GM12878 (cell line): ENCODE data around the gene CCDC63. TPM values are rescaled to one million over a fixed set of nuclear protein-coding genes. Genes with fewer than 3 reads are reported as not detected.

Experiments
- BHLHE40 ChIP-seq, 2 experiments: fragments of 450-650 bp in 1 of 2; IDR thresholded peaks; 2 replicates each; pipeline ENCODE4 v1.6.1; 2011 to 2017; ENCODE audit warnings: low read depth in 2 of 2, borderline replicate concordance in 1 of 2, improper control_type of control experiment in 1 of 2, low read length in 1 of 2, mild to moderate bottlenecking in 1 of 2
- CBX3 ChIP-seq: fragments of 200-600 bp; sonication (generic); IDR thresholded peaks from 2 replicates; pipeline ENCODE4 v1.6.1; 2016; ENCODE audit warnings: low read depth, borderline replicate concordance
- CEBPB ChIP-seq, 2 experiments: fragments of 150-350 bp in 1 of 2; IDR thresholded peaks; 2 replicates each; pipeline ENCODE4 v1.6.1; 2012 to 2014; ENCODE audit warnings: low read depth in 2 of 2, low read length in 2 of 2, borderline replicate concordance in 1 of 2, inconsistent platforms in 1 of 2
- E2F4 ChIP-seq: IDR thresholded peaks from 2 replicates; pipeline ENCODE4 v1.6.1; 2012; ENCODE audit warnings: low read depth, low read length, improper control_type of control experiment
- ESRRA ChIP-seq: IDR thresholded peaks from 2 replicates; pipeline ENCODE4 v1.6.1; 2012; ENCODE audit warnings: mild to moderate bottlenecking, low read length, improper control_type of control experiment
- FOXM1 ChIP-seq: IDR thresholded peaks from 2 replicates; pipeline ENCODE4 v1.6.1; 2012; ENCODE audit warnings: low read depth, mild to moderate bottlenecking, inconsistent platforms, low read length, moderate library complexity
- GATAD2B ChIP-seq: fragments of 450-650 bp; conservative IDR thresholded peaks from 2 replicates; pipeline ENCODE4 v1.6.1; 2017; ENCODE audit warnings: low read depth, mild to moderate bottlenecking, moderate library complexity
- KAT2A ChIP-seq: conservative IDR thresholded peaks from 2 replicates; pipeline ENCODE4 v1.6.1; 2011; ENCODE audit warnings: low read depth, low read length; ENCODE audit not compliant: control insufficient read depth
- MTA2 ChIP-seq: fragments of 450-650 bp; IDR thresholded peaks from 2 replicates; pipeline ENCODE4 v1.6.1; 2016; ENCODE audit warnings: low read depth, mild to moderate bottlenecking, moderate library complexity
- NFIC ChIP-seq: IDR thresholded peaks from 2 replicates; pipeline ENCODE4 v1.6.1; 2012; ENCODE audit warnings: low read depth, mild to moderate bottlenecking, inconsistent platforms, low read length, moderate library complexity
- NFXL1 ChIP-seq: fragments of 450-650 bp; IDR thresholded peaks from 2 replicates; pipeline ENCODE4 v1.6.1; 2017; ENCODE audit warnings: antibody characterized with exemption, mild to moderate bottlenecking, borderline replicate concordance
- NFYB ChIP-seq: IDR thresholded peaks from 2 replicates; pipeline ENCODE4 v1.6.1; 2011; ENCODE audit warnings: low read depth, mild to moderate bottlenecking, low read length, improper control_type of control experiment, moderate library complexity; ENCODE audit not compliant: insufficient read depth
- NRF1 ChIP-seq: conservative IDR thresholded peaks from 2 replicates; pipeline ENCODE4 v1.6.1; 2011; ENCODE audit warnings: mild to moderate bottlenecking, low read depth, low read length, improper control_type of control experiment
- POU2F2 ChIP-seq: IDR thresholded peaks from 3 replicates; pipeline ENCODE4 v1.6.1; 2011; ENCODE audit warnings: low read depth, mild to moderate bottlenecking, low read length, borderline replicate concordance
- RAD51 ChIP-seq: fragments of 450-650 bp; IDR thresholded peaks from 2 replicates; pipeline ENCODE4 v1.6.1; 2016; ENCODE audit warnings: moderate library complexity, mild to moderate bottlenecking, inconsistent platforms
- RB1 ChIP-seq: fragments of 450-650 bp; formaldehyde crosslinking; IDR thresholded peaks from 2 replicates; pipeline ENCODE4 v1.6.1; 2017; ENCODE audit warnings: mild to moderate bottlenecking, borderline replicate concordance
- RCOR1 ChIP-seq: conservative IDR thresholded peaks from 2 replicates; pipeline ENCODE4 v1.6.1; 2012; ENCODE audit warnings: low read depth, low read length, improper control_type of control experiment
- SPI1 ChIP-seq: IDR thresholded peaks from 2 replicates; pipeline ENCODE4 v1.6.1; 2011; ENCODE audit warnings: low read depth, mild to moderate bottlenecking, low read length, moderate library complexity, borderline replicate concordance; ENCODE audit not compliant: insufficient read depth
- SUZ12 ChIP-seq: fragments of 200-600 bp; sonication (generic); IDR thresholded peaks from one replicate; pipeline ENCODE4 v1.6.1; 2018; ENCODE audit warnings: antibody characterized with exemption, mild to moderate bottlenecking; ENCODE audit not compliant: unreplicated experiment
- TCF7 ChIP-seq: IDR thresholded peaks from 2 replicates; pipeline ENCODE4 v1.6.1; 2014; ENCODE audit warnings: antibody characterized with exemption, borderline replicate concordance
- WRNIP1 ChIP-seq: IDR thresholded peaks from 2 replicates; pipeline ENCODE4 v1.6.1; 2011; ENCODE audit warnings: low read depth, low read length, improper control_type of control experiment, borderline replicate concordance
- YY1 ChIP-seq: IDR thresholded peaks from 2 replicates; pipeline ENCODE4 v1.6.1; 2011; ENCODE audit warnings: low read depth, mild to moderate bottlenecking, low read length
- ZBED1 ChIP-seq: IDR thresholded peaks from 2 replicates; pipeline ENCODE4 v1.6.1; 2016; ENCODE audit warnings: borderline replicate concordance
- ZNF24 ChIP-seq: fragments of 450-650 bp; IDR thresholded peaks from 2 replicates; pipeline ENCODE4 v1.6.1; 2017; ENCODE audit warnings: antibody characterized with exemption, mild to moderate bottlenecking
- ZNF592 ChIP-seq: fragments of 450-650 bp; IDR thresholded peaks from 2 replicates; pipeline ENCODE4 v1.6.1; 2017; ENCODE audit warnings: mild to moderate bottlenecking, moderate library complexity
- polyA plus RNA-seq, 11 experiments: library from polyadenylated mRNA; depleted of rRNA in 4 of 11; unstranded in 6 of 11; stranded (reverse) in 5 of 11; fragments of >200 nt; fragmentation: Nextera tagmentation in 4 of 11; fragmentation: Illumina TruSeq in 1 of 11; extraction: Ambion mirVana in 4 of 11; extraction: Trizol in 1 of 11; gene quantifications; 1 replicate in 1 of 11; 2 replicates in 10 of 11; pipeline versions ENCODE4 v1.2.1 to v1.2.3, GENCODE V29; 2011 to 2016; ENCODE audit warnings: inconsistent platforms in 2 of 11, missing spikeins in 2 of 11, low read depth in 1 of 11
- total RNA-seq, 4 experiments: library from RNA; depleted of rRNA in 3 of 4; stranded (reverse); fragments of >200 nt in 3 of 4; fragmentation: Illumina TruSeq in 1 of 4; extraction: Trizol in 1 of 4; gene quantifications; 2 replicates each; pipeline versions ENCODE4 v1.2.1 to v1.2.3, GENCODE V29; 2013 to 2021

Gene CCDC63
- total and polyA plus RNA-seq, 10 of the 15 experiments (the other 5 are each of a cell fraction or from before 2014, with no cell fraction given), result not detected

- TF ChIP-seq E2F4 (no peak; the same call in 1 of the 2 replicates), KAT2A (no peak), MTA2 (no peak), FOXM1 (no peak), TCF7 (no peak), SUZ12 (no peak), POU2F2 (0 out of 3 replicates have a peak, but pooled peaks have one; percentile 10), SPI1 (no peak), CEBPB (IDR thresholded peaks at IDR 0.05; ENCODE audit: borderline replicate concordance in 1 of 2, low read depth in 2 of 2, low read length in 2 of 2) (no peak), RB1 (no peak), ZBED1 (no peak), RAD51 (no peak), NRF1 (no peak), ZNF592 (no peak), GATAD2B (no peak), NFYB (no peak), BHLHE40 (IDR thresholded peaks at IDR 0.05; ENCODE audit: borderline replicate concordance in 1 of 2, low read depth in 2 of 2, low read length in 1 of 2) (0 out of 4 replicates have a peak, but pooled peaks of 1 of the 2 experiments have one; percentile 31), NFXL1 (no peak), WRNIP1 (no peak), ESRRA (no peak), ZNF24 (0 out of 2 replicates have a peak, but pooled peaks have one; percentile 11), RCOR1 (no peak), YY1 (peak; percentile 54; the same call in 1 of the 2 replicates), CBX3 (no peak), NFIC (no peak)
- TF ChIP-seq, all 136 proteins: peak for 10
These were observed 90.4 kb downstream of the CCDC63 start (continued) for GRCh38 chr12:110937104-110937641.
